8988T (cell line): Measurements from ENCODE around the gene IGFL1.
"Not testable (repeated sequence)": the region's sequence is repeated elsewhere in the genome, so short reads cannot be mapped to it uniquely, and the experiment has no call there.

ENCODE experiments used
- DNase-seq: peaks from one replicate; pipeline ENCODE4 v3.0.0; 2011

IGFL1 gene

GRCh38 chr19:46229442-46229841, at the start of gene IGFL1:
Gene IGFL1, plus strand, starts transcription at chr19:46229742. Its CDS starts 33 bp downstream, at chr19:46229775.
- DNase-seq: no peak

GRCh38 chr19:46180701-46181387, 48.7 kb upstream of the IGFL1 start:
- no peak for DNase-seq

GRCh38 chr19:46181388-46181779, 48.2 kb upstream of the IGFL1 start:
- DNase-seq: no peak

- DNase-seq: no peak
Measured at GRCh38 chr19:46182476-46182875, 47.1 kb upstream of the IGFL1 start.

- not testable (repeated sequence) for DNase-seq
Measured at GRCh38 chr19:46184775-46185710, 44.5 kb upstream of the IGFL1 start.

GRCh38 chr19:46186101-46186716, 43.3 kb upstream of the IGFL1 start:
- no peak for DNase-seq

- no peak for DNase-seq
Measured at GRCh38 chr19:46186717-46187101, 42.8 kb upstream of the IGFL1 start.

GRCh38 chr19:46189971-46190888, 39.3 kb upstream of the IGFL1 start:
- no peak for DNase-seq

- DNase-seq: no peak
Measured at GRCh38 chr19:46191356-46191755, 38.2 kb upstream of the IGFL1 start.

GRCh38 chr19:46191972-46192371, 37.6 kb upstream of the IGFL1 start:
- no peak for DNase-seq

- DNase-seq: not testable (repeated sequence)
Measured at GRCh38 chr19:46192626-46192991, 36.9 kb upstream of the IGFL1 start.

- DNase-seq: no peak
Measured at GRCh38 chr19:46192992-46193650, 36.4 kb upstream of the IGFL1 start.

- no peak for DNase-seq
Measured at GRCh38 chr19:46193678-46194077, 35.9 kb upstream of the IGFL1 start.

- no peak for DNase-seq
Measured at GRCh38 chr19:46195104-46195503, 34.4 kb upstream of the IGFL1 start.

GRCh38 chr19:46195919-46196318, 33.6 kb upstream of the IGFL1 start:
- DNase-seq: not testable (repeated sequence)

GRCh38 chr19:46196410-46197124, 33.0 kb upstream of the IGFL1 start:
- DNase-seq: no peak

- DNase-seq: no peak
Measured at GRCh38 chr19:46197314-46198070, 32.0 kb upstream of the IGFL1 start.

GRCh38 chr19:46198756-46199155, 30.8 kb upstream of the IGFL1 start:
- no peak for DNase-seq

GRCh38 chr19:46201454-46202310, 27.9 kb upstream of the IGFL1 start:
- no peak for DNase-seq

GRCh38 chr19:46202426-46202825, 27.1 kb upstream of the IGFL1 start:
- no peak for DNase-seq
